ENCODE measurements around the gene PSMB11.

The PSMB11 gene

GRCh38 chr14:23062002-23062401 lies 20.0 kb downstream of the PSMB11 start:
- FAIRE-seq: no peak
- DNase-seq (ENCODE audit: insufficient read length, low spot score): no peak
- TF ChIP-seq CTCF (IDR thresholded peaks at IDR 0.05; ENCODE audit: insufficient read depth, missing control alignments): no peak

GRCh38 chr14:23063601-23064000 lies 21.6 kb downstream of the PSMB11 start:
- no peak for DNase-seq (ENCODE audit: insufficient read length, low spot score)
- no peak for FAIRE-seq

GRCh38 chr14:23066368-23066767 lies 24.4 kb downstream of the PSMB11 start:
- no peak for FAIRE-seq
- DNase-seq (ENCODE audit: insufficient read length, low spot score): no peak
- TF ChIP-seq CTCF (IDR thresholded peaks at IDR 0.05; ENCODE audit: insufficient read depth, missing control alignments): no peak

More at GRCh38 chr14:23063601-23064000, 21.6 kb downstream of the PSMB11 start:
- TF ChIP-seq CTCF (IDR thresholded peaks at IDR 0.05; ENCODE audit: insufficient read depth, missing control alignments): no peak

- FAIRE-seq (no peak), DNase-seq (ENCODE audit: insufficient read length, low spot score) (no peak)
- TF ChIP-seq CTCF (IDR thresholded peaks at IDR 0.05; ENCODE audit: insufficient read depth, missing control alignments): no peak
These were observed 25.1 kb downstream of the PSMB11 start for GRCh38 chr14:23066855-23067744.

GRCh38 chr14:23067847-23068788 lies 26.1 kb downstream of the PSMB11 start:
- FAIRE-seq: no peak
- no peak for DNase-seq (ENCODE audit: insufficient read length, low spot score)
- TF ChIP-seq CTCF (IDR thresholded peaks at IDR 0.05; ENCODE audit: insufficient read depth, missing control alignments): no peak

- peak; percentile 93 for DNase-seq (ENCODE audit: insufficient read length, low spot score)
- no peak for FAIRE-seq
- peak; percentile 99 for TF ChIP-seq CTCF (IDR thresholded peaks at IDR 0.05; ENCODE audit: insufficient read depth, missing control alignments)
These were observed 26.9 kb downstream of the PSMB11 start for GRCh38 chr14:23068789-23069412.

All from D721Med (cell line).